CD14-positive monocyte (primary cell): Measurements from ENCODE around the gene ACAP3. TPM values are rescaled to one million over a fixed set of nuclear protein-coding genes. Genes with fewer than 3 reads are reported as not detected.

Source experiments
- DNase-seq, 3 donors: peaks; one replicate each; pipeline ENCODE4 v3.0.0-alpha.2; 2011 to 2022
- H2AFZ ChIP-seq: 2 replicates; pipeline ENCODE4 v1.6.0; 2012; ENCODE audit warnings: mild to moderate bottlenecking, low read depth, low read length, inconsistent platforms; ENCODE audit not compliant: insufficient read depth, poor library complexity, severe bottlenecking
- H3K27ac ChIP-seq, 2 donors: 1 replicate in 1 of 2; 2 replicates in 1 of 2; pipeline ENCODE4 v1.5.1; 2012 to 2013; ENCODE audit warnings: low read length in 2 of 2, control low read depth in 1 of 2, inconsistent platforms in 1 of 2, low read depth in 1 of 2, mild to moderate bottlenecking in 1 of 2
- H3K27me3 ChIP-seq, 2 donors: one replicate each; pipeline versions ENCODE4 v1.6.0 to v1.6.1; 2011 to 2013; ENCODE audit warnings: low read length in 2 of 2; ENCODE audit not compliant: control insufficient read depth in 2 of 2, insufficient read depth in 2 of 2
- H3K36me3 ChIP-seq, 2 donors: replicated peaks in 1 of 2; 1 replicate in 1 of 2; 2 replicates in 1 of 2; pipeline versions ENCODE4 v1.5.1 to v1.6.1; 2012 to 2013; ENCODE audit warnings: low read length in 2 of 2, control low read depth in 1 of 2, inconsistent platforms in 1 of 2, mild to moderate bottlenecking in 1 of 2; ENCODE audit not compliant: insufficient read depth in 2 of 2, control insufficient read depth in 1 of 2
- H3K4me1 ChIP-seq, 2 donors: 1 replicate in 1 of 2; 2 replicates in 1 of 2; pipeline versions ENCODE4 v1.5.1 to v1.6.1; 2012 to 2013; ENCODE audit warnings: low read length in 2 of 2, control low read depth in 1 of 2, inconsistent platforms in 1 of 2, mild to moderate bottlenecking in 1 of 2, moderate library complexity in 1 of 2; ENCODE audit not compliant: insufficient read depth in 2 of 2, control insufficient read depth in 1 of 2
- H3K4me2 ChIP-seq: replicated peaks from 2 replicates; pipeline ENCODE3; 2012; ENCODE audit warnings: low read length, moderate library complexity, mild to moderate bottlenecking; ENCODE audit not compliant: poor library complexity, severe bottlenecking; ENCODE audit errors: extremely low read depth
- H3K4me3 ChIP-seq, 3 experiments: fragments of 200-600 bp in 1 of 3; sonication (generic) in 1 of 3; replicated peaks in 1 of 3; 1 replicate in 2 of 3; 2 replicates in 1 of 3; pipeline ENCODE4 v1.5.1; 2011 to 2013; ENCODE audit warnings: low read length in 3 of 3, mild to moderate bottlenecking in 3 of 3, control low read depth in 2 of 3, low read depth in 2 of 3, inconsistent platforms in 1 of 3, moderate library complexity in 1 of 3
- H3K79me2 ChIP-seq: 2 replicates; pipeline ENCODE4 v1.6.0; 2012; ENCODE audit warnings: mild to moderate bottlenecking, control low read depth, inconsistent platforms, low read length, moderate library complexity; ENCODE audit not compliant: insufficient read depth
- H3K9ac ChIP-seq: 2 replicates; pipeline ENCODE4 v1.6.0; 2017; ENCODE audit warnings: low read length, mild to moderate bottlenecking; ENCODE audit not compliant: insufficient read depth, poor library complexity, severe bottlenecking
- H3K9me3 ChIP-seq, 2 donors: replicated peaks in 1 of 2; 1 replicate in 1 of 2; 2 replicates in 1 of 2; pipeline versions ENCODE4 v1.5.1 to v1.6.1; 2012 to 2013; ENCODE audit warnings: low read length in 2 of 2, control low read depth in 1 of 2; ENCODE audit not compliant: control insufficient read depth in 1 of 2, insufficient read depth in 1 of 2
- H4K20me1 ChIP-seq: 2 replicates; pipeline ENCODE4 v1.6.0; 2012; ENCODE audit warnings: mild to moderate bottlenecking, low read length, control low read depth, moderate library complexity; ENCODE audit not compliant: insufficient read depth
- H3K27ac Mint-ChIP-seq, 7 donors: one replicate each; pipeline ENCODE4 v1.8.0; 2020; ENCODE audit warnings: mild to moderate bottlenecking in 7 of 7, mixed read lengths in 7 of 7, moderate library complexity in 6 of 7, inconsistent platforms in 2 of 7
- H3K27me3 Mint-ChIP-seq, 3 donors: one replicate each; pipeline ENCODE4 v1.8.0; 2021 to 2022; ENCODE audit warnings: low read depth in 3 of 3, mild to moderate bottlenecking in 3 of 3, mixed read lengths in 3 of 3, moderate library complexity in 3 of 3, inconsistent platforms in 1 of 3
- H3K36me3 Mint-ChIP-seq, 2 donors: one replicate each; pipeline ENCODE4 v1.8.0; 2020; ENCODE audit warnings: mixed read lengths in 2 of 2, inconsistent platforms in 1 of 2, mild to moderate bottlenecking in 1 of 2
- H3K4me1 Mint-ChIP-seq: one replicate; pipeline ENCODE4 v1.8.0; 2020; ENCODE audit warnings: mild to moderate bottlenecking, mixed read lengths
- H3K4me3 Mint-ChIP-seq, 2 donors: one replicate each; pipeline ENCODE4 v1.8.0; 2020; ENCODE audit warnings: mild to moderate bottlenecking in 2 of 2, mixed read lengths in 2 of 2, moderate library complexity in 1 of 2
- H3K9me3 Mint-ChIP-seq, 7 donors: one replicate each; pipeline ENCODE4 v1.8.0; 2020 to 2022; ENCODE audit warnings: mixed read lengths in 7 of 7, mild to moderate bottlenecking in 6 of 7, moderate library complexity in 6 of 7, inconsistent platforms in 2 of 7
- WGBS: methylation state at CpG from one replicate; pipeline ENCODE4 v1.1.5; 2013; ENCODE audit warnings: missing lambda C conversion rate; ENCODE audit not compliant: insufficient coverage; 5-methylcytosine and 5-hydroxymethylcytosine counted together
- intact Hi-C, 2 donors: fragments of 100-400 bp; cut with micrococcal nuclease; formaldehyde crosslinking; loops; one replicate each; pipeline versions ENCODE4 v1.15.0 to v1.15.1; 2023
- polyA plus RNA-seq, 3 donors: library from polyadenylated mRNA; depleted of rRNA in 1 of 3; unstranded in 2 of 3; stranded (reverse) in 1 of 3; fragments of 300-500 nt in 2 of 3; fragments of >200 nt in 1 of 3; fragmentation: Illumina TruSeq in 2 of 3; gene quantifications; 1 replicate in 2 of 3; 2 replicates in 1 of 3; pipeline ENCODE4 v1.2.3, GENCODE V29; 2012 to 2021
- TF ChIP-seq, protein P1 (sequence below): fragments of 200-600 bp; IDR thresholded peaks from one replicate; pipeline ENCODE4 v1.8.0; 2022; ENCODE audit warnings: antibody characterized with exemption, mild to moderate bottlenecking

ACAP3 gene
- polyA plus RNA-seq, 3 donors, result 3.5 to 132 (median 4.0) TPM

DNA sequence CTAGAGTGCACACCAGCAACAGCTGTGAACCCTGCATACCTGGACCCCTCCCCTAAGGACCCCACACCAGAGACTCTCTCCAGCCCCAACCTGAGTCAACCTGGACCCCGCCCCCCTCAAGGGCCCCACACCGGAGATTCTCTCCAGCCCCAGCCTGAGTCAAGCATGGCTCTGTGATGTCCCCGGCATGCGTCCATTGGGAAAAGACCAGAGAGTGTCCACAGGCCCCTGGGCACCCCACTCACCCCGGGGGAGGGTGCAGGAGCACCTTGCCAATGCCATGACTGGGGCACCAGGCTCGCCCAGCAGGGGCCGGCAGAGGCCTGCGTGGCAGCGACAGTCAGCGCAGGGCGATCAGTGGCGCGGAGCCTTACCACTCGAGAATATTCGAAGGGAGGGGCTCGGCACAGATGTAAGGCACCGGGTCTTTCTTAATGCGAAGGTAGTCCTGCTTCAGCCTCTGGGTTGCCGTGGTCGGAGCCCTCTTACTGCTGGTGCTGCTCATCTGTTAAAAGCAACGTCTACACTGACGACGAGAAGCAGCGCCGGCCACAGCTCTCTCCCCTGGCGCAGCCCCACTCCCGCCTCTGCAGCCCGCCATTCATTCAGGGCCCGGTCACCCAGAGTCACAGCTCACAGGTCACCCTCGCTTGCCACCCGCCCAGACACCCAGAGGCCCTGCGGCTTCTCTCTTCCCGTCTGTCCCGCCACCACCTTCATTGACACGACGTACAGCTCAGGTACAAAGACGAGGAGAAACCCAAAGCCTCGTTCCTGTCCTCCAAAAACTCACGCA lies 40.0 kb downstream of the ACAP3 start:
- TF ChIP-seq, protein P1, sequence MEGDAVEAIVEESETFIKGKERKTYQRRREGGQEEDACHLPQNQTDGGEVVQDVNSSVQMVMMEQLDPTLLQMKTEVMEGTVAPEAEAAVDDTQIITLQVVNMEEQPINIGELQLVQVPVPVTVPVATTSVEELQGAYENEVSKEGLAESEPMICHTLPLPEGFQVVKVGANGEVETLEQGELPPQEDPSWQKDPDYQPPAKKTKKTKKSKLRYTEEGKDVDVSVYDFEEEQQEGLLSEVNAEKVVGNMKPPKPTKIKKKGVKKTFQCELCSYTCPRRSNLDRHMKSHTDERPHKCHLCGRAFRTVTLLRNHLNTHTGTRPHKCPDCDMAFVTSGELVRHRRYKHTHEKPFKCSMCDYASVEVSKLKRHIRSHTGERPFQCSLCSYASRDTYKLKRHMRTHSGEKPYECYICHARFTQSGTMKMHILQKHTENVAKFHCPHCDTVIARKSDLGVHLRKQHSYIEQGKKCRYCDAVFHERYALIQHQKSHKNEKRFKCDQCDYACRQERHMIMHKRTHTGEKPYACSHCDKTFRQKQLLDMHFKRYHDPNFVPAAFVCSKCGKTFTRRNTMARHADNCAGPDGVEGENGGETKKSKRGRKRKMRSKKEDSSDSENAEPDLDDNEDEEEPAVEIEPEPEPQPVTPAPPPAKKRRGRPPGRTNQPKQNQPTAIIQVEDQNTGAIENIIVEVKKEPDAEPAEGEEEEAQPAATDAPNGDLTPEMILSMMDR, result no peak
- Histone ChIP-seq H4K20me1 (peaks cover 92% of the 10 kb centered on the region), H3K27me3 (no peaks in the 10 kb centered on the region), H2AFZ (no peak overlapping the region), H3K36me3 (peaks cover 52 to 55% of the 10 kb centered on the region in 2 donors), H3K4me2 (no peak overlapping the region), H3K27ac (no peak overlapping the region), H3K9ac (no peak overlapping the region), H3K79me2 (peaks cover 77% of the 10 kb centered on the region), H3K4me1 (peaks cover 17% of the 10 kb centered on the region in 2 donors), H3K4me3 (no peak overlapping the region), H3K9me3 (no peaks in the 10 kb centered on the region)
- peaks cover 49 to 75% of the 10 kb centered on the region in 2 donors for H3K36me3 Mint-ChIP-seq
- H3K27me3 Mint-ChIP-seq, result peaks cover 0 to 1% (median 0%) of the 10 kb centered on the region in 3 donors
- H3K4me3 Mint-ChIP-seq, result no peak overlapping the region
- DNase-seq, result no peak
- H3K27ac Mint-ChIP-seq, result peak overlapping the region in 1 of 7 donors; percentile 58
- no peaks in the 10 kb centered on the region for H3K9me3 Mint-ChIP-seq
- intact Hi-C loops, result no loop called here
- H3K4me1 Mint-ChIP-seq, result peaks cover 30% of the 10 kb centered on the region
- 98% methylated on average over 39 of the region's 39 CpGs for WGBS

DNA sequence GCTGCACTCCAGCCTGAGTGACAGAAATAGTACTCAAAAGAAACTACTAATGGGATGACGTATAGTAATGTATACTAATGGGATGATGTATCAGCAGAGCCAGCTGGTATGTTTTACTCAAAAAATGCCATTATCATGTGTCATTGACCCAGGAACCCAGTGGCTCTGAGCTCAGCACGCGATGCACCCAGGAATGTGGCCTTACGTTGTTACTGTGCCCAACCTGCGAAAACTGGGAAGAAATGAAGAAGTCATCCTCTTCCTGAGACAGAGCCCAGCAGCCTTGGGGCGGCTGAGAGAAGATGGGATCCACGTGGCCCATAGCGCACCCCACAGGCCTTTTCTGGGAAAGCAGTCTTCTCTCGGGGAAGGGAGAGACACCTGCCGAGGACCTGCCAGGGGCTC lies 42.9 kb downstream of the ACAP3 start:
- Mint-ChIP-seq H3K9me3 (no peaks in the 10 kb centered on the region), H3K27me3 (no peaks in the 10 kb centered on the region), H3K4me1 (peaks cover 19% of the 10 kb centered on the region), H3K4me3 (no peak overlapping the region), H3K27ac (no peak overlapping the region), H3K36me3 (peaks cover 51 to 81% of the 10 kb centered on the region in 2 donors)
- Histone ChIP-seq H3K27me3 (no peaks in the 10 kb centered on the region), H3K4me2 (no peak overlapping the region), H3K79me2 (peaks cover 52% of the 10 kb centered on the region), H3K9me3 (no peaks in the 10 kb centered on the region), H3K4me3 (no peak overlapping the region), H3K9ac (no peak overlapping the region), H2AFZ (no peak overlapping the region), H3K36me3 (peaks cover 60 to 81% of the 10 kb centered on the region in 2 donors), H4K20me1 (peaks cover 91% of the 10 kb centered on the region), H3K4me1 (peaks cover 12 to 15% of the 10 kb centered on the region in 2 donors), H3K27ac (no peak overlapping the region)
- 96% methylated on average over 9 of the region's 10 CpGs for WGBS
- intact Hi-C loops, result no loop called here
- TF ChIP-seq, protein P1, result no peak
- no peak for DNase-seq
